ENCODE measurements around the gene OSBPL8.

GRCh38 chr12:76332606-76333005, 227.0 kb downstream of the OSBPL8 start:
- TF ChIP-seq CTCF (IDR thresholded peaks at IDR 0.05) (no peak), POLR2A (IDR thresholded peaks at IDR 0.05) (no peak)

All from adrenal gland (tissue), 5 donors.